Raji (cell line): ENCODE results near the gene MILR1.

Experiments used
- POLR2A ChIP-seq: IDR thresholded peaks from 2 replicates; pipeline ENCODE4 v1.6.1; 2011; ENCODE audit warnings: low read depth, low read length, control low read depth; ENCODE audit not compliant: insufficient read depth

Gene MILR1

DNA sequence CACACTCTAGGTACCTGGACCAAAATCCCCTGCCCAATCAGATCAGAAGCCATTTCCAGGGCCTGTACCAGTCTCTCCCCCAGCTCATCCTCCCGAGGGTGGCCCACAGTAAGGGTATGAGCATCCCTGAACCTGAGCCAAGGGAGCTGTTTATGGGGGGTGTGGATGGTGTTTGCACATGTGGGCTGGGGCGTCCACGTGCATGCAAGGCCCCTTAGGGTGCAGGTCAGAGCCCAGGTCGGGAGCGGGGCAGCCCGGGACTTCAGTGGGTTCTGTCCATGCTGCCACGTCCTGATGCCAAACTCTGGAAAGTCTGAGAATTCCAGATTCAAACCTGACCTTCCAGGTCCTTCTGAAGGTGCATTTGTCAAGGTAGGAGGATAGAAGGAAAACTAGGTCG, 9.8 kb downstream of the MILR1 start:
- no peak for TF ChIP-seq POLR2A

DNA sequence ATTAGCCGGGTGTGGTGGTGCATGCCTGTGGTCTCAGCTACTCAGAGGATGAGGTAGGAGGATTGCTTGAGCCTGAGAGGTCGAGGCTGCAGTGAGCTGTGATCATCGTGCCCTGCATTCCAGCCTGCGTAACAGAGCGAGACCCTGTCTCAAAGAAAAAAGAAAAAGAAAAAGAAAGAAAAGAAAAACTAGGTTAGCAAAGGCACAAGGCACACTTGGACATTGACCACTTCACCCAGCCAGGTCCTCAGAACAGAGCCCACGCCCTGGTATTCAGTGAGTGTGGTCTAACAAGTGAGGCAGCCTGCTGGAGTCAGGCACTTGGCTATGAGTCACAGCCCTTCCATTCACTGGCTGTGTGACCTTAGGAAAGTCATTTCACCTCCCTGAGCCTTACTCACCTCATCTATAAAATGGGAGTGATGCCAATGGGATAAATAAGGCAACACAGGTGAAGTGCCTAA, 10.4 kb downstream of the MILR1 start:
- no peak for TF ChIP-seq POLR2A

DNA sequence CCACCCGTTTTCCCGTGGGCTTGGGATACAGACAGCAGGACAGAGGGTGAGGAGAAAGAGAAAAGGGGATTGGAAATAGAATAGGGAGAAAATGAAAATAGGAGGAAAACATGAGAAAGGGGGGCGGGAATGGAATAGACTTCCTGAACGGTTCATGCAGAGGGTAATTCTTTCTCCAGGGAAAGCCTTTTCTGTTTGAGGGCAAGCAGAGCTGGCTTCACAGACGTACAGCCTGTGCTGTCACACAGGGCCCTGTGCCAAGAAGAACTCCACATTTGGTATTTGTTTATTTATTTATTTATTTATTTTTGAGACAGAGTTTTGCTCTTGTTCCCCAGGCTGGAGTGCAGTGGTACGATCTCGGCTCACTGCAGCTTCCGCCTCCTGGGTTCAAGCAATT, 12.0 kb downstream of the MILR1 start:
- no peak for TF ChIP-seq POLR2A

DNA sequence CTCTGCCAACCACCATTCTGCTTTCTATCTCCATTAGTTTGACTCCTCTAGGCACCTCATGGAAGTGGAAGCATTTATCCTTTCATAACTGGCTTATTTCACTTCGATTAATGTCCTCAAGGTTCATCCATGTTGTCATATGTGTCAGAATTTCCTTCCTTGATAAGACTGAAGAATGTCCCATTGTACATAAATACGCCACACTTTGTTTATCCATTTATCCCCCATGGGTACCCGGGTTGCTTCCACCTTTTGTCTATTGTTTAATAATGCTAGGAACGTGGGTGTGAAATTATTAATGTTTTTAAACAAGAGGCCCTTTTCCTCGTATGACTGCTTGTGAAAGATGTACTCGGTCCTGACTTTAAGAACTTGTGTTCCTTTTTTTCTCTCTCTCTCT, 12.9 kb downstream of the MILR1 start:
- no peak for TF ChIP-seq POLR2A

DNA sequence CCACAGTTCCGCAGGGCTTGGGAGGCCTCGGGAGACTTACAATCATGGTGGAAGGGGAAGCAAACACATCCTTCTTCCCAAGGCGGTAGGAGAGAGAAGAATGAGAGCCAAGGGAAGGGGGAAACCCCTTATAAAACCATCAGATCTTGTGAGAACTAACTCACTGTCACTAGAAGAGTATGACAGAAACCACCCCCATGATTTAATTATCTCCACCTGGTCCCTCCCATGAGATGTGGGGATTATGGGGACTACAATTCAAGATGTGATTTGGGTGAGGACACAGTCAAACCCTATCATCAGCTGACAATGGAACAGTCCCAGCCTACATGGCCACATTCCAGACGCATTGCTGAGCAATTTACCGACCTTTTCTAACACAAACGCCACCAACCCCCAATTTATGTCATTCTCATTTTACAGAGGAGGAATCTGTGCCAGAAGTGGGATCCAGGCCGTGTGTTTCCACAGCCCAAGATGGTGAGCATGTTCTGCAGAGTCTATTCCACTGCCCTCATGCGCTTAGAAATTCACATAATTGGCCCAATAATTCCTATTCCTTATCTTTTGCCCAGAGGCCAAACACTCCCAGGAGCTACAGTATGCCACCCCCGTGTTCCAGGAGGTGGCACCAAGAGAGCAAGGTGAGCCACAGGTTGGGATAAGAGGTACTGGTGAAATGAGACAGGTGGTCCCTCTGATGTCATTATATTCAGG, 17.3 kb downstream of the MILR1 start:
- no peak for TF ChIP-seq POLR2A

DNA sequence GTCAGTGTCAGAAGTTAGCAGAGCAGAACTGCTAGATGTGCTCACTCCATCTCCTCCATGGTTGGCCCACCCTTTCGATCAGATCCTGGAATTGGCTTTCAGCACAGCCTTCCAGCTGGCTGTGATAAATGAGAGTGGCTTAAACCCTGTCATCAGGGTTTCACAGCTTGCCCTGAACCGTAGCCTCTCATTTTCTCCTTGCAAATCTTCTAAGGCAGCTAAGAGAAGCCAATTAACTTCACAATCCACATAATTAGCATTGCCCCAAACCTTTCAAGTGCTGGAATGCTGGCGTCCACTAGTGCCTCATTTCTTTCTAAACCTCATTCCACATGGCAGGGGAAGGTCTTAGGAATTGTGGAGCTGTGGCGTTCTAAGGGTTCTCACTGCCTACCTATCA, 21.7 kb downstream of the MILR1 start:
- no peak for TF ChIP-seq POLR2A

DNA sequence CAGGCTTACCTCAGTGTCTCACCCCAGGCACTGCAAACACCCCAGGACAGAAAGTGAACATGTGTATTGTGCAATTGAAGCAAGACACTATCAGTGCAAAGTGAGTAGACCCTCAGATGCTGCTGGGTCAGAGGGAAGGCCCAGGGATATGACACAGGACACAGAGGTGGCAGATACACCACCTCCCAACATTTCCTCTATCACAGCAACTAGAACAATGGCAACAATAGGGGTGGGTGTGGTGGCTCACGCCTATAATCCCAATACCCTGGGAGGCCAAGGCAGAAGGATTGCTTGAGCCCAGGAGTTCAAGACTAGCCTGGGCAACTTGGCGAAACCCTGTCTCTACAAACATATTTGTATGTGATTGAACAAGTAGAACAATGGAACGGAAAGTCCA, 22.5 kb downstream of the MILR1 start:
- TF ChIP-seq POLR2A: no peak

DNA sequence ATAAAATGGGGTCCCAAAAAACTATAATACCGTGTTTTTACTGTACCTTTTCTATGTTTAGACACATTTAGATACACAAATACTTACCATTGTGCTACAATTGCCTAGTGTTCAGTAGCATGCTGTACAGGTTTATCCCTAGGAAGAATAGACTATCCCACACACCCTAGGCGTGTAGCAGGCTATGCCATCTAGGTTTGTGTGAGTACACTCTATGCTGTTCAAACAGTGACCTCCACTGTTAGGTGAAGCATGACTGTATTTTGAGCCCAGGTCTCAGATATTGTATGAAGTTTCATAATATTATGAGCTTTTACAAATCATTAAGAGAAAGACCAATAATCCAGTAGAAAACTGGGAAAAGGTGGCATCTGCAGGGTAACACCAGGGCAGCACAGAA, 23.6 kb downstream of the MILR1 start:
- TF ChIP-seq POLR2A: no peak

DNA sequence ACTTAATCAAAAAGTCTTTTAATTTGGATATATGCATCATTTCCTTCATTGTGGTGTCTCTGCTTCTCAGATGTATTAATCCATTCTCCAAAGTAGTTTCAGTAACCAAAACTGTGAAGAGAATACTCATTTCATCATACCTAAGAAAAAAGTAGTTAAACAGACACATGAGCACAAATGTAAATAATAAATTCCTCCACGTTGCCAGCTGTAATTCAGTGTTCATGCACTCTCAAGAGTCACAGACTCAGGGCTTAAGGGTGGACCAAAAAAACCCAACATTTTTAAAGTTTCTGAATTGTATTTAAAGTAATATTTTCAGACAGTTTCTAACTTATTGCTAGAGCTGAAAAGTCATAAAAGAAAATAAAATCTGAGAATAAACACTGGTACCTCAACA, 28.9 kb downstream of the MILR1 start:
- no peak for TF ChIP-seq POLR2A

DNA sequence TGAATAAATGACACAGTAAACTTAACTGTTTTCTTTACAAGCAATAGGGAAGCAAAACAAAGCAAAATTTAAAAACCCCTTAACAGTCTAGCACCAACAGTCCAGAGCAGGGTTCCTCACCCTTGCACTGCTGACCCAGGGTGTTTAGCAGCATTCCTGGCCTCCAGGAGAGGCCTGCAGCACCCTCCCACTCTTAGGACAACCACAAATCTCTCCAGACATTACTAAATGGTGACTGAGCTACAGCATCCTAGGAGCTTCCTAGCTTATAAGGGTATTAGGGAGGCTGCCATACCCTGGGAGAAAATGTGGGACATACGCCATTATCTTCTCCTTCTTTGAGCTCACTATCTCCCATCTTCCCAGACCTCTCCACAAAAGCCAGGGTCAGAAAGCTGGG, 32.0 kb downstream of the MILR1 start:
- TF ChIP-seq POLR2A: no peak

DNA sequence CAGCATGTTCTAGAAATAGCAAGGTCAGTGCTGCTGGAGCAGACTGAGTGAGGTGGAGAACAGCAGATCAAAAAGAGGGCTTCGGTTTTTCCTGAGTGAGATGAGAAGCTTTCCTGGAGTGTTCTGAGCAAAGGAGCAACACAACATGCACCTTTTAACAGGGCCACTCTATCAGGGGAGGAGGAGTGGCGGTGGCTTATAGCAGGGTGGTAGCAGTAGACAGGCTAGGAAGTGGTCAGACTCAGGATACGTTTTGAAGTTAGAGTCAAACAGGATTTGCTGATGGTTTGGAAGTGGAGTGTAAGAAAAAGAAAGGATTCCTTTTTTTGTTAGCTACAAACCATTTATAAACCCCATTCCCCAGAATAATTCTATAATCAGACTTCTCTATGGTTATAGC, 35.5 kb downstream of the MILR1 start:
- TF ChIP-seq POLR2A: no peak

DNA sequence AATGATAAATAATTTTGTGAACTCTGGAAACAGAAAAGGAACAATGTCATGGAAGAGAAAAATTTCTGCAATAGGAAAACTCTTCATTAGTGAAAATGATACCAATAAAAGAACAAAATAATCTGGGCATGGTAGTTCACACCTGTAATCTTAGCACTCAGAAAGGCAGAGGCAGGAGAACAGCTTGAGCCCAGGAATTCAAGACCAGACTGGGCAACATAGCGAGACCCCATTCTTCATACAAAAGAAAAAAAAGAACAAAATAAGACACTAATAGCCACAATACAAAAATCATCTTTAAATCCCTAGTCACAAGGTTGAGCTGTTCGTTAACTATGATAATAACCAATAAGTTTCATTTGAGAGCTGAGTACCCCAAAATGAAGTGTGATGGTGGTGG, 39.4 kb downstream of the MILR1 start:
- no peak for TF ChIP-seq POLR2A

DNA sequence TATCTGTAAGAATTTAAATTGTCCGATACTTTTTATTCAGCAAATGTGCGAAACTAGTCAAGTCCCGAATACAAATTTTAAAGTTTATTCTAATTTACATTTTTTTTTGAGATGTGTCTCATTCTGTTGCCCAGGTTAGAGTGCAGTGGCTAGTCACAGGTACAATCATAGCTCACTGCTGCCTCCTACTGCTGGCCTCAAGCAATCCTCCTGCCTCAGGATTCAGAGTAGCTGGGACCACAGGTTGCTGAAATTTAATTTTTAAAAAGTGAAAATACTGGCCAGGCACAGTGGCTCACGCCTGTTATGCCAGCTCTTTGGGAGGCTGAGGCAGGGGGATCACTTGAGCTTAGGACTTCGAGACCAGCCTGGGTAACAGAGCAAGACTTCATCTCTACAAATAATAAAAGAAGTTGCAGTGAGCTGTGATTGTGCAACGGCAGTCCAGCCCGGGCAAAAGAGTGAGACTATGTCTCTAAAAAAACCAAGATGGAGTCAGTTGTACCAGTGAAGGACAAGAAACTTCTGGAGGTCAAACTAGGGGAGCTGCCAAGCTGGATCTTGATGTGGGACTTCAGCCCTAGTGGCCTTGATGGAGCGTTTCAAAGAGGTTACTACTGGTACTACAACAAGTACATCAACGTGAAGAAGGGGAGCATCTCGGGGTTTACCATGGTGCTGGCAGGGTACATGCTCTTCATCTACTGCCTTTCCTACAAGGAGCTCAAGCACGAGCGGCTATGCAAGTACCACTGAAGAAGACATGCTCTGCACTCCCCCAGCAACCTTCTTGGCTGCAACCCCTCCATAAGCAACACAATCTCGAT, 42.3 kb downstream of the MILR1 start:
- no peak for TF ChIP-seq POLR2A

DNA sequence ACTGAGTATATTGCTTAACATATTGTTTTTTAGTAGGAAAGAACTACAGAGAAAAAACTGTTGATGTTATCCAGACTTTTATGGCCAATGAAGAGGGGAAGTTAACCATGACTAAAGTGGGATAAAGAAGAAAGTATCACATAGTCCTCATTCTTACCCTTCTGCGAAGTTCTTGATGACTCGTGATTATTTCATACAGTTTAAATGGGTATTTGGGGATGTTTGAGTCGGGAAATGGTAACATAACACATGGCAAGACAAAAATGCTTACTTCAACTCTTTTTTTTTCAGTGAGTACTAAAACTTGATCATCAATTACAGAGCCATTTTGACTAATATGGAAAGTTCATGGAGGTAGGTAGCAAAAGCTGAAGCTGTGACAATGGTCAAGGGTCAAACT, 43.1 kb downstream of the MILR1 start:
- no peak for TF ChIP-seq POLR2A

DNA sequence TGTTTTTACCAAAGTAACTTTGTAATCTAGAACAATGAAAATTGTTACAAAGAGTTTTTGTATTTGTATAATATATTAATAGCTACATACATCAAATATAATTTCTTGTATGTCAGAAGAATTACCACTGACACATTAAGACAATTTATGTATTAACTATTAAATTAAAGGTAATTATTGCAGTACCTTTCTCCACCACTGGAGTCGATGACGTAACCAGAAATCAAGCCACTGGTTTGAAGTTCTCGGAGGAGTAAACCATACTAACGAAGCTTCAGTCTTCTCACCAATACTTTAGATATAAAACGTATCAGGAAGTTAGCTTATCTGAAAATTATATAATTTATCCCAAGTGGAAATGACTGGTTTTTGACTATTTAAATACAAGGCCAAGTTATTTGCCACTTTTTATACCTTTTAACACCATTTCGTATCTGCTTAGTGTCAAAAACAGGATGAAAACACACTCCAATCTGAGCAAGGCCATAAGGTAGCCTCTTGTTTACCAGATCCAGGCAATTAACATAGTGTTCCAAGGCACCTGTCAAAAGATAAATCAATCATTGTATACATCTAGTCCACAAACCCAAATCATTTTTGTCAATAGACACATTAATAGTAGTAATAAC, 43.7 kb downstream of the MILR1 start:
- TF ChIP-seq POLR2A: no peak

DNA sequence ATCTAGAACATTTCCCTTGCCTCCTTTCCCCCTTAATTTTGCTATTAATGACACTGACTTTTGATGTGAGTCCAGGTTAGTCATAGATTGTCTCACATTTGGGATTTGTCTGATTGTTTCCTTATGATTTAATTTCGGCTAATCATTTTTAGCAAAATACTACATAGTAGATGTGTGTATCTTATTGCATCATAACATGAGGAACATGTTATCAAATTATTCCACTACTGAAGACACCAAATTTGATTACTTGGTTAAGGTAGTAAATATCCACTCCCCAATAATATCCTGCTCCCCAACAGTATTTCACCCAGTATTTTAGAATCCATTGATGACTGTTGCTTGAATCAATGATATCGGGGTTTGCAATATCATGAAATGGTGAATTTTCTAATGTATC, 45.2 kb downstream of the MILR1 start:
- TF ChIP-seq POLR2A: no peak
